HepG2 (cell line): Measurements from ENCODE around the gene BDP1. TPM values are rescaled to one million over a fixed set of nuclear protein-coding genes. Genes with fewer than 3 reads are reported as not detected.
A peak's percentile ranks its signal among the peaks of the same experiment; 100 is the strongest.

Source experiments
- ATAC-seq: fragments of 200-7000 bp; cut with Tn5 transposase; 3 replicates; pipeline ENCODE4 v1.9.1; 2020; ENCODE audit warnings: mild to moderate bottlenecking, moderate library complexity
- BruUV-seq: library from RNA; stranded (reverse); fragments of 400-500 nt; replicated peaks from 2 replicates; lab custom pipeline; 2021; lab: Mats Ljungman, UMichigan
- CTCF ChIA-PET: fragments of 300-600 bp; formaldehyde crosslinking; extraction: SDS; loops from one replicate; lab custom pipeline; 2021; ENCODE audit warnings: low total read pairs, inconsistent platforms, low intra/inter-chr PET ratio; lab: Yijun Ruan, JAX
- POLR2A ChIA-PET: fragments of 350-600 bp; sonication (Branson Sonifier 250); formaldehyde crosslinking; loops from one replicate; lab custom pipeline; 2020; ENCODE audit warnings: antibody characterized with exemption, inconsistent platforms; lab: Yijun Ruan, JAX
- DNase-seq: peaks from one replicate; pipeline ENCODE4 v3.0.0-alpha.2; 2015; ENCODE audit warnings: low spot score
- FAIRE-seq: peaks from 3 replicates; lab custom pipeline; 2011; peaks lifted over from hg19 to GRCh38; lab: Jason Lieb, UNC
- H2AFZ ChIP-seq: one replicate; pipeline ENCODE4 v1.6.1; 2011; ENCODE audit warnings: low read length, inconsistent platforms
- H3K27ac ChIP-seq: fragments of 300-600 bp; 3 replicates; pipeline ENCODE4 v1.8.0; 2011; ENCODE audit warnings: mixed run types, mild to moderate bottlenecking, mixed read lengths, low read length, inconsistent platforms; ENCODE audit not compliant: insufficient read depth; ENCODE audit errors: extremely low read length
- H3K27me3 ChIP-seq, 2 experiments: fragments of 200-600 bp in 1 of 2; 2 replicates in 1 of 2; 3 replicates in 1 of 2; pipeline versions ENCODE4 v1.6.0 to v1.8.0; 2011; ENCODE audit warnings: low read length in 2 of 2, mild to moderate bottlenecking in 2 of 2, moderate library complexity in 2 of 2, inconsistent platforms in 1 of 2; ENCODE audit not compliant: insufficient read depth in 2 of 2, control insufficient read depth in 1 of 2
- H3K36me3 ChIP-seq, 2 experiments: fragments of 200-600 bp in 1 of 2; replicated peaks in 1 of 2; 2 replicates in 1 of 2; 3 replicates in 1 of 2; pipeline versions ENCODE4 v1.5.1 to v1.8.0; 2011; ENCODE audit warnings: low read length in 2 of 2, inconsistent platforms in 1 of 2; ENCODE audit not compliant: insufficient read depth in 2 of 2, control insufficient read depth in 1 of 2
- H3K4me1 ChIP-seq: 2 replicates; pipeline ENCODE4 v1.5.1; 2012; ENCODE audit warnings: low read length, inconsistent platforms; ENCODE audit not compliant: insufficient read depth
- H3K4me2 ChIP-seq: 2 replicates; pipeline ENCODE4 v1.6.0; 2011; ENCODE audit warnings: low read depth, low read length, inconsistent platforms
- H3K4me3 ChIP-seq, 3 experiments: fragments of 200-600 bp in 1 of 3; sonication (generic), shearing (Covaris generic) in 1 of 3; replicated peaks in 1 of 3; 2 replicates each; pipeline ENCODE4 v1.5.1; 2011 to 2016; ENCODE audit warnings: low read length in 3 of 3, inconsistent platforms in 2 of 3, low read depth in 2 of 3, mild to moderate bottlenecking in 2 of 3, control low read depth in 1 of 3, mixed read lengths in 1 of 3; ENCODE audit not compliant: insufficient read depth in 1 of 3
- H3K79me2 ChIP-seq: one replicate; pipeline ENCODE4 v1.6.1; 2011; ENCODE audit warnings: low read length, inconsistent platforms; ENCODE audit not compliant: insufficient read depth
- H3K9ac ChIP-seq: 2 replicates; pipeline ENCODE4 v1.6.0; 2011; ENCODE audit warnings: mild to moderate bottlenecking, low read depth, low read length, inconsistent platforms; ENCODE audit not compliant: insufficient read depth
- H3K9me3 ChIP-seq: 2 replicates; pipeline ENCODE4 v1.5.1; 2012; ENCODE audit warnings: mild to moderate bottlenecking, low read length
- H4K20me1 ChIP-seq: 2 replicates; pipeline ENCODE4 v1.6.0; 2011; ENCODE audit warnings: inconsistent platforms, mild to moderate bottlenecking, low read length, moderate library complexity; ENCODE audit not compliant: insufficient read depth
- CHD4 ChIP-seq: fragments of 200-600 bp; sonication (generic); IDR thresholded peaks from 2 replicates; pipeline ENCODE4 v1.7.0; 2017; ENCODE audit warnings: mild to moderate bottlenecking, low read length, borderline replicate concordance
- KAT2B ChIP-seq: fragments of 150-350 bp; IDR thresholded peaks from 2 replicates; pipeline ENCODE4 v1.6.1; 2014; ENCODE audit warnings: low read depth, low read length, borderline replicate concordance
- NFYC ChIP-seq: IDR thresholded peaks from 2 replicates; pipeline ENCODE4 v1.6.1; 2016; ENCODE audit warnings: missing genetic modification reagents, missing compliant biosample characterization
- ZC3H4 ChIP-seq: sonication (generic); formaldehyde crosslinking; IDR thresholded peaks from 2 replicates; pipeline ENCODE4 v1.4.0; 2020; ENCODE audit warnings: missing genetic modification reagents, borderline replicate concordance
- ZNF20 ChIP-seq: sonication (generic); formaldehyde crosslinking; IDR thresholded peaks from 2 replicates; pipeline ENCODE4 v1.4.0; 2020; ENCODE audit warnings: mild to moderate bottlenecking, moderate library complexity, missing genetic modification reagents
- ZNF329 ChIP-seq: sonication (generic); formaldehyde crosslinking; IDR thresholded peaks from 2 replicates; pipeline ENCODE4 v1.9.0; 2021; ENCODE audit warnings: low read depth, mild to moderate bottlenecking, missing genetic modification reagents
- ZNF543 ChIP-seq: sonication (generic); formaldehyde crosslinking; IDR thresholded peaks from 2 replicates; pipeline ENCODE4 v1.4.0; 2020; ENCODE audit warnings: mild to moderate bottlenecking, missing genetic modification reagents
- ZNF558 ChIP-seq: sonication (generic); formaldehyde crosslinking; IDR thresholded peaks from 2 replicates; pipeline ENCODE4 v1.9.0; 2022; ENCODE audit warnings: mild to moderate bottlenecking, missing genetic modification reagents, borderline replicate concordance
- ZNF629 ChIP-seq: sonication (generic); formaldehyde crosslinking; conservative IDR thresholded peaks from 2 replicates; pipeline ENCODE4 v1.5.0; 2020; ENCODE audit warnings: missing genetic modification reagents
- WGBS: methylation state at CpG from one replicate; pipeline ENCODE4 v1.1.6; 2017; ENCODE audit warnings: low lambda C conversion rate; 5-methylcytosine and 5-hydroxymethylcytosine counted together
- in situ Hi-C: cut with HindIII; loops from 2 replicates; pipeline ENCODE4 v1.10.0; 2017; ENCODE audit warnings: low pct_unique_long_range_greater_than_20kb; ENCODE audit not compliant: extremely low pct_ligation_motif_present
- intact Hi-C: fragments of 100-400 bp; cut with micrococcal nuclease; formaldehyde crosslinking; loops from one replicate; pipeline ENCODE4 v1.10.0; 2022; ENCODE audit not compliant: unreplicated experiment
- polyA plus RNA-seq, 8 experiments: library from polyadenylated mRNA; depleted of rRNA in 3 of 8; stranded (reverse) in 7 of 8; unstranded in 1 of 8; fragments of >200 nt; fragmentation: Illumina TruSeq in 4 of 8; extraction: Trizol in 4 of 8; gene quantifications; 2 replicates each; pipeline versions ENCODE4 v1.2.1 to v1.2.3, GENCODE V29; 2011 to 2016; ENCODE audit warnings: low read depth in 4 of 8, missing spikeins in 1 of 8, mixed read lengths in 1 of 8; ENCODE audit not compliant: insufficient read depth in 1 of 8
- total RNA-seq, 5 experiments: library from RNA; depleted of rRNA; stranded (reverse); fragments of >200 nt; fragmentation: Illumina TruSeq; extraction: Trizol; gene quantifications; 2 replicates each; pipeline ENCODE4 v1.2.3, GENCODE V29; 2016; ENCODE audit warnings: low read depth in 1 of 5
- TF ChIP-seq, protein P1 (sequence below): IDR thresholded peaks from 2 replicates; pipeline ENCODE4 v1.6.1; 2016
- TF ChIP-seq, protein P2 (sequence below): sonication (generic); formaldehyde crosslinking; IDR thresholded peaks from 2 replicates; pipeline ENCODE4 v1.5.1; 2020; ENCODE audit warnings: mild to moderate bottlenecking, missing genetic modification reagents, moderate library complexity
- TF ChIP-seq, protein P3 (sequence below): sonication (generic); formaldehyde crosslinking; IDR thresholded peaks from 2 replicates; pipeline ENCODE4 v1.4.0; 2020; ENCODE audit warnings: missing genetic modification reagents; ENCODE audit errors: not compliant biosample characterization
- TF ChIP-seq, protein P4 (sequence below): sonication (generic); formaldehyde crosslinking; IDR thresholded peaks from 2 replicates; pipeline ENCODE4 v1.5.0; 2020; ENCODE audit warnings: missing genetic modification reagents, mild to moderate bottlenecking, borderline replicate concordance
- TF ChIP-seq, protein P5 (sequence below): sonication (generic); formaldehyde crosslinking; IDR thresholded peaks from 2 replicates; pipeline ENCODE4 v1.5.1; 2020; ENCODE audit warnings: mild to moderate bottlenecking, moderate library complexity, missing genetic modification reagents

Gene BDP1
- total and polyA plus RNA-seq, 2 of the 13 experiments (the other 11 are each of a cell fraction or from before 2014, with no cell fraction given): 10.2 to 22.4 TPM

DNA sequence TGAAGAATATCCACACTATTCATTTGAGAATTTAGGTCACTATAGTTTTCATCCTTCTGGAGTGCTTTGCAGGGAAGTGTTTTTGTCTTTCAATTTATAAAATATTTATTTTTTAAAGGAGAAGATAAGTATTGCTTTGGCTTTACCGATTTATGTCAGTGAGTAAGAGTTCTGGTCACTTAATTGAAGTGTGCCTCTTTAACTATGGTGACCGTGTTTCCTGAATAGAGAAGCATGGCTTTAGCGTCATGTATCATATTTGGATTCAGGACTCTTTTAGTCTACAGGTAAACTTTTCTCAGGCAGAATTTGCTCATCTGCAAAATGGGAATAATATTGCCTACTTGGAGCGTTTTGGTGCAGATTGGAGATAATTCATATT lies 902 bp downstream of the BDP1 start:
- Histone ChIP-seq H3K27me3 (peaks cover 0 to 6% of the 10 kb centered on the region in 2 experiments; a peak in 2 of 5 replicates), H3K4me1 (peaks cover 38% of the 10 kb centered on the region), H3K4me3 (peak overlapping the region; percentile 82 to 95 (median 83)), H3K4me2 (peak overlapping the region; percentile 76), H3K27ac (peak overlapping the region; percentile 81), H4K20me1 (peaks cover 3% of the 10 kb centered on the region), H3K9ac (peak overlapping the region; percentile 79), H2AFZ (no peak overlapping the region), H3K9me3 (no peaks in the 10 kb centered on the region), H3K36me3 (peaks cover 8 to 26% of the 10 kb centered on the region in 2 experiments), H3K79me2 (peaks cover 33% of the 10 kb centered on the region)
- TF ChIP-seq ZNF329 (no peak), ZNF629 (CRISPR knock-in tag) (peak; percentile 47)
- in situ Hi-C loops: no loop called here
- POLR2A ChIA-PET: interaction anchor here (1.2 to 1.4 kb wide), 2 partner anchors 21 to 131 kb away, joined by 3 to 4 read pairs; partner anchors contain the start of gene MCCC2
- DNase-seq (no peak), ATAC-seq (no peak), FAIRE-seq (no peak)
- intact Hi-C loops: no loop called here
- no TSS peak for BruUV-seq
- CTCF ChIA-PET: no interaction called here
- WGBS: 0% methylated on average over 4 of the region's 4 CpGs

DNA sequence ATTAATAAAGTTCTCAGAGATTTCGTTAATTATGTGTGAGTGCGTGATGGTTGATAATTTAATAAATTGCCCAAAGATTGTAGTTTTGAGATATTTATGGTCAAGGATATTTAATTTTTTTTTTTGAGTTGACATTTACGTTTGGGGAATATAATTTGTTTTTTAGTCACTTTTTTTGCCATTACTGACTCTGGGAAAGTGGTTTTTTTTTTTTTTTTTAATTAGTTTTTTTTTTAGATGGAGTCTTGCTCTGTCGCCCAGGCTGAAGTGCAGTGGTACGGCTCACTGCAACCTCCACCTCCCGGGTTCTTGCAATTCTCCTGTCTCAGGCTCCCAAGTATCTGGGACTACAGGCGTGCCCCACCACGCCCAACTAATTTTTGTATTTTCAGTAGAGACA lies 1.7 kb downstream of the BDP1 start:
- DNase-seq (no peak), ATAC-seq (no peak), FAIRE-seq (no peak)
- intact Hi-C loops (no loop called here), in situ Hi-C loops (no loop called here)
- H3K9ac ChIP-seq: peak overlapping the region; percentile 79; the same call in 1 of the 2 replicates
- no peak overlapping the region for H3K27ac ChIP-seq
- peaks cover 0 to 1% of the 10 kb centered on the region in 2 experiments; a peak in 2 of 5 replicates for H3K27me3 ChIP-seq
- 81% methylated on average over 8 of the region's 8 CpGs for WGBS
- H3K36me3 ChIP-seq: peaks cover 8 to 30% of the 10 kb centered on the region in 2 experiments
- POLR2A ChIA-PET: no interaction called here
- H3K4me2 ChIP-seq: peak overlapping the region; percentile 76
- CTCF ChIA-PET: no interaction called here
- H3K4me3 ChIP-seq: peak overlapping the region; percentile 82 to 95 (median 83); a peak in 5 of 6 replicates
- H3K79me2 ChIP-seq: peaks cover 33% of the 10 kb centered on the region
- peaks cover 3% of the 10 kb centered on the region for H4K20me1 ChIP-seq
- H3K4me1 ChIP-seq: peaks cover 34% of the 10 kb centered on the region
- BruUV-seq: no TSS peak
- H3K9me3 ChIP-seq: no peaks in the 10 kb centered on the region
- H2AFZ ChIP-seq: no peak overlapping the region
- TF ChIP-seq CHD4 (no peak), ZNF543 (CRISPR knock-in tag) (no peak), NFYC (CRISPR knock-in tag) (no peak), ZNF20 (CRISPR knock-in tag) (no peak), ZC3H4 (CRISPR knock-in tag) (no peak), KAT2B (no peak), ZNF558 (CRISPR knock-in tag) (no peak)
- TF ChIP-seq, protein P1, sequence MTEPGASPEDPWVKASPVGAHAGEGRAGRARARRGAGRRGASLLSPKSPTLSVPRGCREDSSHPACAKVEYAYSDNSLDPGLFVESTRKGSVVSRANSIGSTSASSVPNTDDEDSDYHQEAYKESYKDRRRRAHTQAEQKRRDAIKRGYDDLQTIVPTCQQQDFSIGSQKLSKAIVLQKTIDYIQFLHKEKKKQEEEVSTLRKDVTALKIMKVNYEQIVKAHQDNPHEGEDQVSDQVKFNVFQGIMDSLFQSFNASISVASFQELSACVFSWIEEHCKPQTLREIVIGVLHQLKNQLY: no peak
- TF ChIP-seq, protein P2, sequence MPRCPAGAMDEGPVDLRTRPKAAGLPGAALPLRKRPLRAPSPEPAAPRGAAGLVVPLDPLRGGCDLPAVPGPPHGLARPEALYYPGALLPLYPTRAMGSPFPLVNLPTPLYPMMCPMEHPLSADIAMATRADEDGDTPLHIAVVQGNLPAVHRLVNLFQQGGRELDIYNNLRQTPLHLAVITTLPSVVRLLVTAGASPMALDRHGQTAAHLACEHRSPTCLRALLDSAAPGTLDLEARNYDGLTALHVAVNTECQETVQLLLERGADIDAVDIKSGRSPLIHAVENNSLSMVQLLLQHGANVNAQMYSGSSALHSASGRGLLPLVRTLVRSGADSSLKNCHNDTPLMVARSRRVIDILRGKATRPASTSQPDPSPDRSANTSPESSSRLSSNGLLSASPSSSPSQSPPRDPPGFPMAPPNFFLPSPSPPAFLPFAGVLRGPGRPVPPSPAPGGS: no peak
- TF ChIP-seq, protein P3, sequence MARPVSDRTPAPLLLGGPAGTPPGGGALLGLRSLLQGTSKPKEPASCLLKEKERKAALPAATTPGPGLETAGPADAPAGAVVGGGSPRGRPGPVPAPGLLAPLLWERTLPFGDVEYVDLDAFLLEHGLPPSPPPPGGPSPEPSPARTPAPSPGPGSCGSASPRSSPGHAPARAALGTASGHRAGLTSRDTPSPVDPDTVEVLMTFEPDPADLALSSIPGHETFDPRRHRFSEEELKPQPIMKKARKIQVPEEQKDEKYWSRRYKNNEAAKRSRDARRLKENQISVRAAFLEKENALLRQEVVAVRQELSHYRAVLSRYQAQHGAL (CRISPR knock-in tag): no peak
- TF ChIP-seq, protein P4, sequence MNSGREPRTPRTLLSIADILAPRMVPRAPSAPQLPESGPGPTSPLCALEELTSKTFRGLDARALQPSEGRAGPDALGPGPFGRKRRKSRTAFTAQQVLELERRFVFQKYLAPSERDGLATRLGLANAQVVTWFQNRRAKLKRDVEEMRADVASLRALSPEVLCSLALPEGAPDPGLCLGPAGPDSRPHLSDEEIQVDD (CRISPR knock-in tag): no peak
- TF ChIP-seq, protein P5, sequence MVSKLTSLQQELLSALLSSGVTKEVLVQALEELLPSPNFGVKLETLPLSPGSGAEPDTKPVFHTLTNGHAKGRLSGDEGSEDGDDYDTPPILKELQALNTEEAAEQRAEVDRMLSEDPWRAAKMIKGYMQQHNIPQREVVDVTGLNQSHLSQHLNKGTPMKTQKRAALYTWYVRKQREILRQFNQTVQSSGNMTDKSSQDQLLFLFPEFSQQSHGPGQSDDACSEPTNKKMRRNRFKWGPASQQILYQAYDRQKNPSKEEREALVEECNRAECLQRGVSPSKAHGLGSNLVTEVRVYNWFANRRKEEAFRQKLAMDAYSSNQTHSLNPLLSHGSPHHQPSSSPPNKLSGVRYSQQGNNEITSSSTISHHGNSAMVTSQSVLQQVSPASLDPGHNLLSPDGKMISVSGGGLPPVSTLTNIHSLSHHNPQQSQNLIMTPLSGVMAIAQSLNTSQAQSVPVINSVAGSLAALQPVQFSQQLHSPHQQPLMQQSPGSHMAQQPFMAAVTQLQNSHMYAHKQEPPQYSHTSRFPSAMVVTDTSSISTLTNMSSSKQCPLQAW (CRISPR knock-in tag): no peak
